Kidney (tissue), 14 donors: ENCODE measurements around the gene DEK. TPM values are rescaled to one million over a fixed set of nuclear protein-coding genes. Genes with fewer than 3 reads are reported as not detected.

Source experiments
- DNase-seq, 5 donors: peaks; one replicate each; pipeline ENCODE4 v3.0.0-alpha.2; 2013 to 2020
- FAIRE-seq: peaks from 2 replicates; lab custom pipeline; 2012; peaks lifted over from hg19 to GRCh38; lab: Jason Lieb, UNC
- H3K27ac ChIP-seq, 2 donors: one replicate each; pipeline ENCODE4 v1.7.0; 2013; ENCODE audit warnings: low read depth in 2 of 2, low read length in 2 of 2, inconsistent platforms in 1 of 2
- H3K27me3 ChIP-seq: one replicate; pipeline ENCODE4 v1.7.1; 2013; ENCODE audit warnings: low read length, inconsistent platforms; ENCODE audit not compliant: control insufficient read depth, insufficient read depth
- H3K36me3 ChIP-seq, 3 donors: one replicate each; pipeline versions ENCODE4 v1.7.0 to v1.7.1; 2013; ENCODE audit warnings: low read length in 3 of 3, control low read depth in 1 of 3, inconsistent platforms in 1 of 3; ENCODE audit not compliant: insufficient read depth in 3 of 3, control insufficient read depth in 2 of 3
- H3K4me1 ChIP-seq, 3 donors: one replicate each; pipeline versions ENCODE4 v1.7.0 to v1.7.1; 2013; ENCODE audit warnings: low read length in 3 of 3, inconsistent platforms in 1 of 3, low read depth in 1 of 3; ENCODE audit not compliant: control insufficient read depth in 2 of 3, insufficient read depth in 2 of 3
- H3K4me3 ChIP-seq, 3 donors: one replicate each; pipeline versions ENCODE4 v1.7.0 to v1.8.1; 2013; ENCODE audit warnings: low read length in 3 of 3, control low read depth in 1 of 3, inconsistent platforms in 1 of 3
- H3K9ac ChIP-seq, 3 donors: one replicate each; pipeline versions ENCODE4 v1.7.0 to v1.7.1; 2013; ENCODE audit warnings: low read length in 3 of 3, control low read depth in 1 of 3, inconsistent platforms in 1 of 3
- H3K9me3 ChIP-seq, 3 donors: one replicate each; pipeline versions ENCODE4 v1.7.0 to v1.7.1; 2013; ENCODE audit warnings: low read length in 3 of 3, control low read depth in 1 of 3, inconsistent platforms in 1 of 3; ENCODE audit not compliant: control insufficient read depth in 2 of 3, insufficient read depth in 1 of 3
- intact Hi-C: fragments of 100-400 bp; cut with DNase I; formaldehyde crosslinking; loops from one replicate; pipeline ENCODE4 v1.11.1; 2022
- polyA plus RNA-seq: library from polyadenylated mRNA; stranded (reverse); fragments of 350-450 nt; fragmentation: Illumina TruSeq; extraction: RNeasy Lipid Tissue Mini Kit (QIAGEN cat#74804); gene quantifications from one replicate; pipeline ENCODE4 v1.2.3, GENCODE V29; 2014; ENCODE audit warnings: low read depth, low replicate concordance; ENCODE audit not compliant: insufficient read depth
- total RNA-seq: library from RNA; stranded (reverse); fragmentation: NEBNext Ultra II Directional; extraction: Animal tissue kit (Norgen Biotek cat#: 25700); gene quantifications from one replicate; pipeline ENCODE4 v1.2.1, GENCODE V29; 2021
- TF ChIP-seq, protein P1 (sequence below): IDR thresholded peaks from 3 replicates; pipeline ENCODE4 v1.5.1; 2012; ENCODE audit warnings: mild to moderate bottlenecking, moderate library complexity, borderline replicate concordance; ENCODE audit not compliant: insufficient read depth; ENCODE audit errors: extremely low read depth
- donor health status: control.
- donor health status: control.
- donor health status: control.
- donor health status: control.
- donor health status: control.
- donor health status: DM: yes; HTN: yes; CAD: no.
- donor health status: Normal renal cell carcinoma (clear cell type).

The DEK gene
- total and polyA plus RNA-seq, 2 donors from 2014 or later: 23.7 to 67.2 TPM

GRCh38 chr6:18249271-18249670 lies 15.1 kb downstream of the DEK start:
- Histone ChIP-seq H3K27ac (no peak overlapping the region), H3K4me1 (no peaks in the 10 kb centered on the region), H3K36me3 (peaks cover 0 to 8% (median 4%) of the 10 kb centered on the region in 3 donors), H3K9ac (no peak overlapping the region), H3K27me3 (no peaks in the 10 kb centered on the region), H3K9me3 (no peaks in the 10 kb centered on the region), H3K4me3 (no peak overlapping the region)
- FAIRE-seq: no peak
- intact Hi-C loops: no loop called here
- TF ChIP-seq, protein P1, sequence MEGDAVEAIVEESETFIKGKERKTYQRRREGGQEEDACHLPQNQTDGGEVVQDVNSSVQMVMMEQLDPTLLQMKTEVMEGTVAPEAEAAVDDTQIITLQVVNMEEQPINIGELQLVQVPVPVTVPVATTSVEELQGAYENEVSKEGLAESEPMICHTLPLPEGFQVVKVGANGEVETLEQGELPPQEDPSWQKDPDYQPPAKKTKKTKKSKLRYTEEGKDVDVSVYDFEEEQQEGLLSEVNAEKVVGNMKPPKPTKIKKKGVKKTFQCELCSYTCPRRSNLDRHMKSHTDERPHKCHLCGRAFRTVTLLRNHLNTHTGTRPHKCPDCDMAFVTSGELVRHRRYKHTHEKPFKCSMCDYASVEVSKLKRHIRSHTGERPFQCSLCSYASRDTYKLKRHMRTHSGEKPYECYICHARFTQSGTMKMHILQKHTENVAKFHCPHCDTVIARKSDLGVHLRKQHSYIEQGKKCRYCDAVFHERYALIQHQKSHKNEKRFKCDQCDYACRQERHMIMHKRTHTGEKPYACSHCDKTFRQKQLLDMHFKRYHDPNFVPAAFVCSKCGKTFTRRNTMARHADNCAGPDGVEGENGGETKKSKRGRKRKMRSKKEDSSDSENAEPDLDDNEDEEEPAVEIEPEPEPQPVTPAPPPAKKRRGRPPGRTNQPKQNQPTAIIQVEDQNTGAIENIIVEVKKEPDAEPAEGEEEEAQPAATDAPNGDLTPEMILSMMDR: no peak
- no peak for DNase-seq

GRCh38 chr6:18248698-18249097 lies 15.6 kb downstream of the DEK start:
- no peak for DNase-seq
- FAIRE-seq: no peak
- TF ChIP-seq, protein P1: no peak
- no peak overlapping the region for H3K9ac ChIP-seq
- no peak overlapping the region for H3K4me3 ChIP-seq
- H3K27me3 ChIP-seq: no peaks in the 10 kb centered on the region
- no peak overlapping the region for H3K27ac ChIP-seq
- H3K4me1 ChIP-seq: no peaks in the 10 kb centered on the region
- peaks cover 0 to 9% (median 4%) of the 10 kb centered on the region in 3 donors for H3K36me3 ChIP-seq
- H3K9me3 ChIP-seq: no peaks in the 10 kb centered on the region
- intact Hi-C loops: no loop called here

DNA sequence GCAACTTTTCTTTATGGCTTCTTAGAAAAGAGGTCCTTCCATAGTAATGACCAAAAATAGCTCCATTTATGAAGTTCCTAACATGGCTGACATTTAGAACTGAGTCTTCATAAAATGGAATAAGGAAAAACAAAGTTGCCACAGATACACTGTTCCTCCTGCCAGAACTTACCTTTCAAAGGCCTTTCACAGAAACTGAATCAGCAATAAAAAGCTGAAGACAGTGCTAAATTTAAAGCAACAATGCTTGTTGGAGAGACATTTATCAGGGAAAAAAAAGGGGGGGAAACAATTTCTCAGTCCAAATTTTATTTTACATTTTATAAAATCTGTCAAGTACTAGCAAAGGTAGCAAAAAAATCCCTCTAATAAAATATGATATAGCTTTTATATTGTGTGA lies 17.3 kb downstream of the DEK start:
- DNase-seq (no peak), FAIRE-seq (no peak)
- no peak overlapping the region for H3K27ac ChIP-seq
- no peaks in the 10 kb centered on the region for H3K9me3 ChIP-seq
- TF ChIP-seq, protein P1: no peak
- peaks cover 3 to 21% (median 9%) of the 10 kb centered on the region in 3 donors for H3K36me3 ChIP-seq
- intact Hi-C loops: no loop called here
- no peak overlapping the region for H3K4me3 ChIP-seq
- no peaks in the 10 kb centered on the region for H3K4me1 ChIP-seq
- no peaks in the 10 kb centered on the region for H3K27me3 ChIP-seq
- no peak overlapping the region for H3K9ac ChIP-seq

- Histone ChIP-seq H3K9ac (no peak overlapping the region), H3K27me3 (no peaks in the 10 kb centered on the region), H3K36me3 (peaks cover 3 to 21% (median 9%) of the 10 kb centered on the region in 3 donors), H3K4me3 (no peak overlapping the region), H3K27ac (no peak overlapping the region), H3K4me1 (no peaks in the 10 kb centered on the region), H3K9me3 (no peaks in the 10 kb centered on the region)
- no peak for DNase-seq
- FAIRE-seq: no peak
- TF ChIP-seq, protein P1: no peak
- intact Hi-C loops: no loop called here
Observed at GRCh38 chr6:18246205-18246604, 18.1 kb downstream of the DEK start.
